ENCODE measurements around the gene SNX2.

Gene SNX2

GRCh38 chr5:122770477-122770876 lies 4.4 kb upstream of the SNX2 start:
- no peak for TF ChIP-seq CTCF (conservative IDR thresholded peaks at IDR 0.05; ENCODE audit: low read length)

GRCh38 chr5:122772446-122772845 lies 2.4 kb upstream of the SNX2 start:
- H3K4me3 ChIP-seq (ENCODE audit: low read length), result no peak overlapping the region
- DNase-seq (ENCODE audit: low read depth), result peak; percentile 69
- no peak for TF ChIP-seq CTCF (conservative IDR thresholded peaks at IDR 0.05; ENCODE audit: low read length)

More at GRCh38 chr5:122770477-122770876, 4.4 kb upstream of the SNX2 start:
- H3K4me3 ChIP-seq (ENCODE audit: low read length), result no peak overlapping the region
- DNase-seq (ENCODE audit: low read depth), result no peak

- no peak overlapping the region for H3K4me3 ChIP-seq (ENCODE audit: low read length)
- no peak for TF ChIP-seq CTCF (conservative IDR thresholded peaks at IDR 0.05; ENCODE audit: low read length)
- peak; percentile 1 for DNase-seq (ENCODE audit: low read depth)
These were observed 1.3 kb upstream of the SNX2 start for GRCh38 chr5:122773619-122774018.

GRCh38 chr5:122774519-122774860 lies 390 bp upstream of the SNX2 start:
- H3K4me3 ChIP-seq (ENCODE audit: low read length), result peak overlapping the region; percentile 61
- DNase-seq (ENCODE audit: low read depth), result no peak
- TF ChIP-seq CTCF (conservative IDR thresholded peaks at IDR 0.05; ENCODE audit: low read length), result no peak

GRCh38 chr5:122775550-122776542 lies 966 bp downstream of the SNX2 start:
- peak; percentile 14 for DNase-seq (ENCODE audit: low read depth)
- TF ChIP-seq CTCF (conservative IDR thresholded peaks at IDR 0.05; ENCODE audit: low read length), result no peak
- H3K4me3 ChIP-seq (ENCODE audit: low read length), result peak overlapping the region; percentile 95

- no peak overlapping the region for H3K4me3 ChIP-seq (ENCODE audit: low read length)
- DNase-seq (ENCODE audit: low read depth), result no peak
- no peak for TF ChIP-seq CTCF (conservative IDR thresholded peaks at IDR 0.05; ENCODE audit: low read length)
These were observed 3.3 kb downstream of the SNX2 start for GRCh38 chr5:122778157-122778556.

GRCh38 chr5:122779451-122779850 lies 4.6 kb downstream of the SNX2 start:
- DNase-seq (ENCODE audit: low read depth), result no peak
- TF ChIP-seq CTCF (conservative IDR thresholded peaks at IDR 0.05; ENCODE audit: low read length), result no peak
- no peak overlapping the region for H3K4me3 ChIP-seq (ENCODE audit: low read length)

Measured in AG10803 (cell line).